GM18499 (cell line): ENCODE results near the gene SPTLC1.

Experiments used
- ATAC-seq: cut with Tn5 transposase; IDR thresholded peaks from one replicate; pipeline ENCODE4 v1.9.1; 2021; ENCODE audit warnings: moderate number of reproducible peaks; ENCODE audit not compliant: insufficient read depth, unreplicated experiment

SPTLC1 gene

GRCh38 chr9:92100237-92100911, 14.8 kb downstream of the SPTLC1 start:
- no peak for ATAC-seq

- no peak for ATAC-seq
Observed at GRCh38 chr9:92098638-92099037, 16.6 kb downstream of the SPTLC1 start.

- no peak for ATAC-seq
Observed at GRCh38 chr9:92097997-92098482, 17.2 kb downstream of the SPTLC1 start.

GRCh38 chr9:92095236-92095635, 20.0 kb downstream of the SPTLC1 start:
- ATAC-seq = no peak

- ATAC-seq = no peak
Observed at GRCh38 chr9:92094655-92095054, 20.6 kb downstream of the SPTLC1 start.

GRCh38 chr9:92077888-92078287, 37.3 kb downstream of the SPTLC1 start:
- ATAC-seq = no peak

- no peak for ATAC-seq
Observed at GRCh38 chr9:92071634-92072033, 43.6 kb downstream of the SPTLC1 start.

GRCh38 chr9:92066168-92066567, 49.0 kb downstream of the SPTLC1 start:
- ATAC-seq = no peak

GRCh38 chr9:92064711-92065110, 50.5 kb downstream of the SPTLC1 start:
- no peak for ATAC-seq

GRCh38 chr9:92061184-92061583, 54.0 kb downstream of the SPTLC1 start:
- no peak for ATAC-seq

GRCh38 chr9:92059661-92060060, 55.6 kb downstream of the SPTLC1 start:
- no peak for ATAC-seq

- ATAC-seq = no peak
Observed at GRCh38 chr9:92058723-92059444, 56.3 kb downstream of the SPTLC1 start.

- no peak for ATAC-seq
Observed at GRCh38 chr9:92058026-92058425, 57.2 kb downstream of the SPTLC1 start.

GRCh38 chr9:92057226-92057625, 58.0 kb downstream of the SPTLC1 start:
- ATAC-seq = no peak

GRCh38 chr9:92055624-92056023, 59.6 kb downstream of the SPTLC1 start:
- ATAC-seq = no peak

GRCh38 chr9:92048924-92049625, 66.1 kb downstream of the SPTLC1 start:
- no peak for ATAC-seq

- no peak for ATAC-seq
Observed at GRCh38 chr9:92047500-92047899, 67.7 kb downstream of the SPTLC1 start.

GRCh38 chr9:92046676-92047075, 68.5 kb downstream of the SPTLC1 start:
- no peak for ATAC-seq

GRCh38 chr9:92044936-92045335, 70.3 kb downstream of the SPTLC1 start:
- ATAC-seq = no peak

- ATAC-seq = no peak
Observed at GRCh38 chr9:92043002-92043401, 72.2 kb downstream of the SPTLC1 start.

GRCh38 chr9:92042260-92042659, 73.0 kb downstream of the SPTLC1 start:
- no peak for ATAC-seq
